KMS-11 (cell line): ENCODE results near the gene SUGCT.

Source experiments
- H2AFZ ChIP-seq: fragments of 200-600 bp; sonication (generic); 2 replicates; pipeline ENCODE4 v1.6.1; 2016; ENCODE audit warnings: antibody characterized with exemption, mixed run types, low read depth
- H3K27ac ChIP-seq: fragments of 200-600 bp; sonication (generic); 2 replicates; pipeline ENCODE4 v1.6.1; 2016; ENCODE audit warnings: mild to moderate bottlenecking, mixed run types
- H3K27me3 ChIP-seq: fragments of 200-600 bp; sonication (generic); 2 replicates; pipeline ENCODE4 v1.6.1; 2017; ENCODE audit warnings: mild to moderate bottlenecking, low read depth, mixed run types, moderate library complexity; ENCODE audit not compliant: insufficient read depth
- H3K36me3 ChIP-seq: fragments of 200-600 bp; sonication (generic); 2 replicates; pipeline ENCODE4 v1.6.1; 2017; ENCODE audit warnings: mild to moderate bottlenecking, mixed run types; ENCODE audit not compliant: insufficient read depth
- H3K4me1 ChIP-seq: fragments of 200-600 bp; sonication (generic); 2 replicates; pipeline ENCODE4 v1.6.1; 2016; ENCODE audit warnings: mild to moderate bottlenecking, low read depth, mixed run types; ENCODE audit not compliant: poor library complexity, severe bottlenecking
- H3K4me2 ChIP-seq: fragments of 200-600 bp; sonication (generic); 2 replicates; pipeline ENCODE4 v1.7.0; 2016; ENCODE audit warnings: mild to moderate bottlenecking, mixed run types
- H3K4me3 ChIP-seq: fragments of 200-600 bp; sonication (generic); IDR thresholded peaks from 2 replicates; pipeline ENCODE4 v1.6.1; 2017; ENCODE audit warnings: low read depth, low read length, mixed read lengths; ENCODE audit not compliant: insufficient read depth
- H3K79me2 ChIP-seq: fragments of 200-600 bp; sonication (generic); 2 replicates; pipeline ENCODE4 v1.6.1; 2016; ENCODE audit warnings: low read depth, mixed run types; ENCODE audit not compliant: insufficient read depth
- H3K9ac ChIP-seq: fragments of 200-600 bp; sonication (generic); 2 replicates; pipeline ENCODE4 v1.6.1; 2016; ENCODE audit warnings: mild to moderate bottlenecking, mixed run types
- H4K20me1 ChIP-seq: fragments of 200-600 bp; sonication (generic); 2 replicates; pipeline ENCODE4 v1.6.1; 2016; ENCODE audit warnings: mild to moderate bottlenecking, mixed run types; ENCODE audit not compliant: insufficient read depth
- TF ChIP-seq, protein P1 (sequence below): fragments of 200-600 bp; sonication (generic); conservative IDR thresholded peaks from 2 replicates; pipeline ENCODE4 v1.6.1; 2017; ENCODE audit warnings: low read depth, mild to moderate bottlenecking, antibody characterized with exemption, low read length, moderate library complexity, mixed read lengths

Gene SUGCT

DNA sequence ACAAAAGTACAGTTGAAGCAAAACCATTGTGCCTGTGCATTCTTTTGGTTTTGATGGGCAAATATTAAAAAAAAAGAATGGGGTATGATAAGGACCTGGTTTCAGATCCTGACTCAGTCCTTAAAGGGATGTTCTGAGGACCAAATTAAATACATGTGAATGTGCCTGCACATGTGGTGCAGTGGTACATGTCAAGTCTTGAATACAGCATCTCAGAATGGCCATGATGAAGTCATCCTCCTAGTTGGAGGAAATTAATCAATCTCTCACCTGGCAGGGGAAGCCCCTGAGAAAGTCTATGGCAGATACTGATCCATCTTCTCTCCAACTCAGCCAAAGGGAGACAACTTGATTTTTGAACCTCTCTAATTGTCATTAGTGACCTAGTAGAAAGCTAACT, 207.0 kb downstream of the SUGCT start:
- Histone ChIP-seq H3K27ac (no peak overlapping the region), H3K4me3 (no peak overlapping the region), H4K20me1 (no peaks in the 10 kb centered on the region), H2AFZ (no peak overlapping the region), H3K27me3 (no peaks in the 10 kb centered on the region), H3K36me3 (no peaks in the 10 kb centered on the region), H3K4me2 (no peak overlapping the region), H3K79me2 (no peaks in the 10 kb centered on the region), H3K9ac (no peak overlapping the region), H3K4me1 (peaks cover 11% of the 10 kb centered on the region)
- TF ChIP-seq, protein P1, sequence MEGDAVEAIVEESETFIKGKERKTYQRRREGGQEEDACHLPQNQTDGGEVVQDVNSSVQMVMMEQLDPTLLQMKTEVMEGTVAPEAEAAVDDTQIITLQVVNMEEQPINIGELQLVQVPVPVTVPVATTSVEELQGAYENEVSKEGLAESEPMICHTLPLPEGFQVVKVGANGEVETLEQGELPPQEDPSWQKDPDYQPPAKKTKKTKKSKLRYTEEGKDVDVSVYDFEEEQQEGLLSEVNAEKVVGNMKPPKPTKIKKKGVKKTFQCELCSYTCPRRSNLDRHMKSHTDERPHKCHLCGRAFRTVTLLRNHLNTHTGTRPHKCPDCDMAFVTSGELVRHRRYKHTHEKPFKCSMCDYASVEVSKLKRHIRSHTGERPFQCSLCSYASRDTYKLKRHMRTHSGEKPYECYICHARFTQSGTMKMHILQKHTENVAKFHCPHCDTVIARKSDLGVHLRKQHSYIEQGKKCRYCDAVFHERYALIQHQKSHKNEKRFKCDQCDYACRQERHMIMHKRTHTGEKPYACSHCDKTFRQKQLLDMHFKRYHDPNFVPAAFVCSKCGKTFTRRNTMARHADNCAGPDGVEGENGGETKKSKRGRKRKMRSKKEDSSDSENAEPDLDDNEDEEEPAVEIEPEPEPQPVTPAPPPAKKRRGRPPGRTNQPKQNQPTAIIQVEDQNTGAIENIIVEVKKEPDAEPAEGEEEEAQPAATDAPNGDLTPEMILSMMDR = no peak

GRCh38 chr7:40346554-40346953, 211.7 kb downstream of the SUGCT start:
- no peaks in the 10 kb centered on the region for H3K36me3 ChIP-seq
- no peaks in the 10 kb centered on the region for H3K27me3 ChIP-seq
- no peak overlapping the region for H2AFZ ChIP-seq
- no peak overlapping the region for H3K27ac ChIP-seq
- H3K79me2 ChIP-seq = no peaks in the 10 kb centered on the region
- H3K4me2 ChIP-seq = no peak overlapping the region
- H4K20me1 ChIP-seq = no peaks in the 10 kb centered on the region
- H3K4me1 ChIP-seq = peaks cover 4% of the 10 kb centered on the region
- no peak overlapping the region for H3K9ac ChIP-seq
- no peak overlapping the region for H3K4me3 ChIP-seq
- TF ChIP-seq, protein P1 = no peak

GRCh38 chr7:40348126-40348728, 213.4 kb downstream of the SUGCT start:
- no peaks in the 10 kb centered on the region for H3K4me1 ChIP-seq
- no peak overlapping the region for H3K9ac ChIP-seq
- H3K79me2 ChIP-seq = no peaks in the 10 kb centered on the region
- TF ChIP-seq, protein P1 = no peak
- no peaks in the 10 kb centered on the region for H4K20me1 ChIP-seq
- H3K4me3 ChIP-seq = no peak overlapping the region
- no peaks in the 10 kb centered on the region for H3K27me3 ChIP-seq
- no peaks in the 10 kb centered on the region for H3K36me3 ChIP-seq
- no peak overlapping the region for H3K4me2 ChIP-seq
- H3K27ac ChIP-seq = no peak overlapping the region
- H2AFZ ChIP-seq = no peak overlapping the region

GRCh38 chr7:40350100-40350499, 215.3 kb downstream of the SUGCT start:
- H3K9ac ChIP-seq = no peak overlapping the region
- no peak overlapping the region for H3K27ac ChIP-seq
- H4K20me1 ChIP-seq = no peaks in the 10 kb centered on the region
- no peaks in the 10 kb centered on the region for H3K36me3 ChIP-seq
- H3K4me3 ChIP-seq = no peak overlapping the region
- H3K4me1 ChIP-seq = no peaks in the 10 kb centered on the region
- H3K27me3 ChIP-seq = no peaks in the 10 kb centered on the region
- H3K4me2 ChIP-seq = no peak overlapping the region
- no peak overlapping the region for H2AFZ ChIP-seq
- TF ChIP-seq, protein P1 = no peak
- no peaks in the 10 kb centered on the region for H3K79me2 ChIP-seq
